ENCODE results near the gene LAMA2.

- TF ChIP-seq EP300 (IDR thresholded peaks at IDR 0.05) (no peak), CTCF (IDR thresholded peaks at IDR 0.05) (no peak)
These were observed 221.2 kb downstream of the LAMA2 start for GRCh38 chr6:129104131-129104530.

All from stomach (tissue), 4 donors.